NCI-H2029 (cell line): ENCODE results near the gene FMOD.

Experiments used
- DNase-seq: peaks from one replicate; lab custom pipeline; 2025; lab: John Stamatoyannopoulos, UW

FMOD gene

GRCh38 chr1:203361945-203362719, 11.2 kb upstream of the FMOD start:
- DNase-seq, result no peak

GRCh38 chr1:203360547-203361185, 9.7 kb upstream of the FMOD start:
- DNase-seq, result no peak

- no peak for DNase-seq
These were observed 8.2 kb upstream of the FMOD start for GRCh38 chr1:203359010-203359571.

GRCh38 chr1:203354246-203354645, 3.3 kb upstream of the FMOD start:
- no peak for DNase-seq

GRCh38 chr1:203353486-203353885, 2.6 kb upstream of the FMOD start:
- DNase-seq, result no peak

GRCh38 chr1:203349773-203350524, 973 bp downstream of the FMOD start:
- DNase-seq, result no peak

- DNase-seq, result no peak
These were observed 1.8 kb downstream of the FMOD start for GRCh38 chr1:203349166-203349565.

- no peak for DNase-seq
These were observed 4.2 kb downstream of the FMOD start for GRCh38 chr1:203346769-203347102.

- DNase-seq, result no peak
These were observed 4.7 kb downstream of the FMOD start for GRCh38 chr1:203346060-203346768.

GRCh38 chr1:203343956-203344754, 6.8 kb downstream of the FMOD start:
- no peak for DNase-seq

GRCh38 chr1:203342192-203342940, 8.6 kb downstream of the FMOD start:
- DNase-seq, result no peak

- DNase-seq, result peak; percentile 80
These were observed 10.7 kb downstream of the FMOD start for GRCh38 chr1:203340112-203340790.

GRCh38 chr1:203338335-203339036, 12.4 kb downstream of the FMOD start:
- DNase-seq, result no peak

- DNase-seq, result no peak
These were observed 14.8 kb downstream of the FMOD start for GRCh38 chr1:203336097-203336496.

GRCh38 chr1:203335503-203335902, 15.4 kb downstream of the FMOD start:
- DNase-seq, result no peak

- no peak for DNase-seq
These were observed 19.7 kb downstream of the FMOD start for GRCh38 chr1:203331224-203331623.

- DNase-seq, result peak; percentile 79
These were observed 22.2 kb downstream of the FMOD start for GRCh38 chr1:203328714-203329122.

- DNase-seq, result peak; percentile 51
These were observed 23.1 kb downstream of the FMOD start for GRCh38 chr1:203327684-203328457.
